ENCODE measurements around the gene R3HDM2. TPM values are rescaled to one million over a fixed set of nuclear protein-coding genes. Genes with fewer than 3 reads are reported as not detected.

R3HDM2 gene
- total RNA-seq, 1 donor: 22.3 TPM

DNA sequence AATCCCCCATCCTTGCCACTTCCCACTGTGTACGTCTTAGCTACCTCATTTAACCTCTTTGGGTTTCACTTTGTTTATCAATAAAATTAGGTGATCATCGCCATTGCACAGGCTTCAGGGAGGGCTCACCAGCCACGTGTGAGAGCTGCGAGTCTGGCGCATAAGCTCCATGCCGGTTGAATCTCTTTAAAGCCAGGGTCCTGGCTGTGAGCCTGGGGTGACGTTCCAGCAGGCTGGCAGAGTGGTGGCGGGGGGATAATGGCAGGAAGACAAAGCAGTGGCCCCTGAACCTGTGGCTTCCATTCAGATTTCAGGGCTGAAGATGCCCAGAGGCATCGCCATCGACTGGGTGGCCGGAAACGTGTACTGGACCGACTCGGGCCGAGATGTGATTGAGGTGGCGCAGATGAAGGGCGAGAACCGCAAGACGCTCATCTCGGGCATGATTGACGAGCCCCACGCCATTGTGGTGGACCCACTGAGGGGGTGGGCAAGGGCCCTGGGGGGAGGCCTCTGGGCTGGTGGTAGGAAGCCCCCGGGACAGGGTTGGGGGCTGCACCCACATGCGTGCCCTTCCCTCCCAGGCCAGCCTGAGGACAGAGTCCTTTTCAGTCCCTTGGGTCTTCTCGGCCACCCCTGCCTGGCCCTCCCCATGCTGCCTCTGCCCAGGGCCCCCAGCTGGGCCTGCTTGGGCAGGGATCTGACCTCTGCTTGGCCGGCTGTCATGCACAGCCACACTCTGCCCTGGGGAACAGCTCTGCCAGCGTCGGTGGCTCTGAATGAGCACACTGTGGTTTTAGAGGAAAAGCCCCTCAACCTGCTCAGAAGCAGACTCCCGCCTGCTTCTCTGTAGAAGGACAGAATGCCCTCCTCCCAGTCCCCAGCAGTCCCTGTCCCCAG, 222.9 kb downstream of the R3HDM2 start:
- TF ChIP-seq, protein P1, sequence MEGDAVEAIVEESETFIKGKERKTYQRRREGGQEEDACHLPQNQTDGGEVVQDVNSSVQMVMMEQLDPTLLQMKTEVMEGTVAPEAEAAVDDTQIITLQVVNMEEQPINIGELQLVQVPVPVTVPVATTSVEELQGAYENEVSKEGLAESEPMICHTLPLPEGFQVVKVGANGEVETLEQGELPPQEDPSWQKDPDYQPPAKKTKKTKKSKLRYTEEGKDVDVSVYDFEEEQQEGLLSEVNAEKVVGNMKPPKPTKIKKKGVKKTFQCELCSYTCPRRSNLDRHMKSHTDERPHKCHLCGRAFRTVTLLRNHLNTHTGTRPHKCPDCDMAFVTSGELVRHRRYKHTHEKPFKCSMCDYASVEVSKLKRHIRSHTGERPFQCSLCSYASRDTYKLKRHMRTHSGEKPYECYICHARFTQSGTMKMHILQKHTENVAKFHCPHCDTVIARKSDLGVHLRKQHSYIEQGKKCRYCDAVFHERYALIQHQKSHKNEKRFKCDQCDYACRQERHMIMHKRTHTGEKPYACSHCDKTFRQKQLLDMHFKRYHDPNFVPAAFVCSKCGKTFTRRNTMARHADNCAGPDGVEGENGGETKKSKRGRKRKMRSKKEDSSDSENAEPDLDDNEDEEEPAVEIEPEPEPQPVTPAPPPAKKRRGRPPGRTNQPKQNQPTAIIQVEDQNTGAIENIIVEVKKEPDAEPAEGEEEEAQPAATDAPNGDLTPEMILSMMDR (IDR thresholded peaks at IDR 0.05; ENCODE audit: insufficient read depth, low read length): no peak
- no peak for DNase-seq (ENCODE audit: low read depth)
- H3K4me3 ChIP-seq (ENCODE audit: low read depth, low read length): no peak overlapping the region

DNA sequence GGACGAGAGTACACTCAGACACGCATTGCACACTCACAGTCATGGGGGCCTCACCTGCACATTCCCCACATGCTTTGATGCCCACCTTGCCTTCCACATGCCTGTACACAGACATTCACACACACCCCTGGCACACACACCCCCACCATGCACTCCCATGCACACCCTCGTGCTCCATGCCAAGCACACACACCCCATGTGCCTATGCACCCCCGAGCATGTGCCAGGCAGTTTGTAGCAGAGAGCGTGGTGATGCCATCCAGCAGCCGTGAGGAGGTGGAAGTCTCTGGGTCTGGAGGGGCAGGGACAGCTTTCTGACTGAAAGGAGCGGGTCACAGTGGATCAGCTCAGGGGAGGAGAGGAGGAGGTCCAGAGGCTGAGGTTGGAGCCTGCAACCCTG, 224.9 kb downstream of the R3HDM2 start:
- TF ChIP-seq, protein P1 (IDR thresholded peaks at IDR 0.05; ENCODE audit: insufficient read depth, low read length): no peak
- no peak for DNase-seq (ENCODE audit: low read depth)
- no peak overlapping the region for H3K4me3 ChIP-seq (ENCODE audit: low read depth, low read length)

DNA sequence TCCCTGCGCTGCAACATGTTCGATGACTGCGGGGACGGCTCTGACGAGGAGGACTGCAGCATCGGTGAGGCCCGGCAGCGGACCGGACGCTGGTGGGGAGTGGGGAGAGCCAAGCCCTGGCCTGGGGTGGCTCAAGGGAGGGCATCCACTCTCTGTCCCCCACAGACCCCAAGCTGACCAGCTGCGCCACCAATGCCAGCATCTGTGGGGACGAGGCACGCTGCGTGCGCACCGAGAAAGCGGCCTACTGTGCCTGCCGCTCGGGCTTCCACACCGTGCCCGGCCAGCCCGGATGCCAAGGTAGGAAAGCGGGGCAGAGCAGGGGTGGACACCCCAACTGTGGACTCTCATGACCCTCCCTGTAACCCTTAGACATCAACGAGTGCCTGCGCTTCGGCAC, 225.7 kb downstream of the R3HDM2 start:
- TF ChIP-seq, protein P1 (IDR thresholded peaks at IDR 0.05; ENCODE audit: insufficient read depth, low read length): no peak
- no peak for DNase-seq (ENCODE audit: low read depth)
- no peak overlapping the region for H3K4me3 ChIP-seq (ENCODE audit: low read depth, low read length)

GRCh38 chr12:57204454-57204853, 226.4 kb downstream of the R3HDM2 start:
- TF ChIP-seq, protein P1 (IDR thresholded peaks at IDR 0.05; ENCODE audit: insufficient read depth, low read length): no peak
- H3K4me3 ChIP-seq (ENCODE audit: low read depth, low read length): no peak overlapping the region
- no peak for DNase-seq (ENCODE audit: low read depth)

DNA sequence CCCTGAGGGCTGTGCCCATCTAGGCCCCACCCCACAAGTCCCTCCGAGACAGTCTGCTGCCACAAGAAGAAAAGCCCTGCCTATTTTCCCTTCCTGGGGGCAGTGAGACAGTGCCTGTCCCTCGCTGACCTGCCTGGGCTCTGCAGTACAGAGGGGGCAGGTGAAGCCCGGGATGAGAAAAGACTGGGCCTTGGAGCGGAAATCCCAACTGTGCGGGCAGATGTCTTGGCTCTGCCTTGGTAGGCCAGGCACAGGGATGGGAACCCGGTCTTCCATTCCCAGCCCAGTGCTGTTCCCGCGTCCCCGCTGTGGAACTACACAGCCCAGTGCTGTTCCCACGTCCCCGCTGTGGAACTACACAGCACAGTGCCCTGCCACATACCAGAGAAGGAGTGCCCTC, 227.1 kb downstream of the R3HDM2 start:
- no peak overlapping the region for H3K4me3 ChIP-seq (ENCODE audit: low read depth, low read length)
- DNase-seq (ENCODE audit: low read depth): no peak
- TF ChIP-seq, protein P1 (IDR thresholded peaks at IDR 0.05; ENCODE audit: insufficient read depth, low read length): no peak

Small RNAs within 50 kb of the gene (small RNA-seq; reads per million reads assigned to genes)
- not detected for gene RNU6-879P

Other genes starting within 250 kb of the R3HDM2 start
- 1.9 and 2.4 TPM in 2 replicates for gene NXPH4, start 214.2 kb downstream of the R3HDM2 start, total RNA-seq (ENCODE audit: low replicate concordance)
- gene SHMT2, start 201.3 kb downstream of the R3HDM2 start, total RNA-seq (ENCODE audit: low replicate concordance): 233 and 303 TPM in 2 replicates
- 0.90 and 3.8 TPM in 2 replicates for gene STAC3, start 179.9 kb downstream of the R3HDM2 start, total RNA-seq (ENCODE audit: low replicate concordance)
- gene INHBC, start 3.7 kb upstream of the R3HDM2 start, total RNA-seq (ENCODE audit: low replicate concordance): not detected in 2 replicates
- 0.16 and 0.99 TPM in 2 replicates for gene INHBE, start 24.3 kb upstream of the R3HDM2 start, total RNA-seq (ENCODE audit: low replicate concordance)
- gene GLI1, start 28.7 kb upstream of the R3HDM2 start, total RNA-seq (ENCODE audit: low replicate concordance): 1.1 TPM in 1 of 2 replicates, not detected in the other
- 0.18 TPM in 1 of 2 replicates, not detected in the other for gene ARHGAP9, start 48.8 kb upstream of the R3HDM2 start, total RNA-seq (ENCODE audit: low replicate concordance)
- gene MARS1, start 57.0 kb upstream of the R3HDM2 start, total RNA-seq (ENCODE audit: low replicate concordance): 185 and 272 TPM in 2 replicates
- 37.7 and 60.3 TPM in 2 replicates for gene DDIT3, start 89.5 kb upstream of the R3HDM2 start, total RNA-seq (ENCODE audit: low replicate concordance)
- gene MBD6, start 91.8 kb upstream of the R3HDM2 start, total RNA-seq (ENCODE audit: low replicate concordance): 4.2 and 7.6 TPM in 2 replicates
- 106 and 140 TPM in 2 replicates for gene DCTN2, start 116.1 kb upstream of the R3HDM2 start, total RNA-seq (ENCODE audit: low replicate concordance)
- 0.72 and 1.8 TPM in 2 replicates for gene KIF5A, start 119.0 kb upstream of the R3HDM2 start, total RNA-seq (ENCODE audit: low replicate concordance)
- 12.4 and 19.4 TPM in 2 replicates for gene PIP4K2C, start 160.1 kb upstream of the R3HDM2 start, total RNA-seq (ENCODE audit: low replicate concordance)
- 10.5 and 16.9 TPM in 2 replicates for gene DTX3, start 173.8 kb upstream of the R3HDM2 start, total RNA-seq (ENCODE audit: low replicate concordance)
- 18.3 and 64.5 TPM in 2 replicates for gene ARHGEF25, start 180.4 kb upstream of the R3HDM2 start, total RNA-seq (ENCODE audit: low replicate concordance)
- 1.7 and 6.9 TPM in 2 replicates for gene B4GALNT1, start 202.2 kb upstream of the R3HDM2 start, total RNA-seq (ENCODE audit: low replicate concordance)